Choroid plexus epithelial cell (primary cell): ENCODE data around the gene KCNMA1.

Experiments
- DNase-seq: peaks from one replicate; pipeline ENCODE4 v3.0.0-alpha.2; 2010; ENCODE audit warnings: low read depth
- H3K4me3 ChIP-seq: 2 replicates; pipeline ENCODE4 v1.5.1; 2011; ENCODE audit warnings: low read depth, mild to moderate bottlenecking, control low read depth, low read length, moderate library complexity
- TF ChIP-seq, protein P1 (sequence below): conservative IDR thresholded peaks from 2 replicates; pipeline ENCODE4 v1.5.1; 2011; ENCODE audit warnings: low read depth, mild to moderate bottlenecking, control low read depth, inconsistent platforms, low read length, moderate library complexity

KCNMA1 gene

DNA sequence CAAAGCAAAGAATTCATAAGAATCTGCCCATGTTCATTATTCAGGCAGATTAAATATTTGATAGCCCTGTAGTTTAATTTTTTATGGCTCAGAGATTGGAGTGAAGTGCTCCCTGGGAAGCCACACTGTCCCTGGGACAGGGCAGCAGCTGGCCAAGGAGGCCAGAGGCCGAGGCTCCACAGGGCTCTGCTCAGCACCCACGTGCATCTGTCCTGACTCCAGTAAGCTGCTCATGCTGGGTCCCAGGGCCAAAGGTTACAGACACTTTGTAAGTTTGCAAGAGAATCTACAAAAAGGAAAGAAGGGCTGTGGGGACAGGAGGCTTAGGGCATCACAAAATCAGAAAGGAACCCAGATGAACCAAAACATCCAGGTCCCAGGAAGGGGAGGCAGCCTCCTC lies 155.5 kb downstream of the KCNMA1 start:
- DNase-seq = peak; percentile 28
- TF ChIP-seq, protein P1, sequence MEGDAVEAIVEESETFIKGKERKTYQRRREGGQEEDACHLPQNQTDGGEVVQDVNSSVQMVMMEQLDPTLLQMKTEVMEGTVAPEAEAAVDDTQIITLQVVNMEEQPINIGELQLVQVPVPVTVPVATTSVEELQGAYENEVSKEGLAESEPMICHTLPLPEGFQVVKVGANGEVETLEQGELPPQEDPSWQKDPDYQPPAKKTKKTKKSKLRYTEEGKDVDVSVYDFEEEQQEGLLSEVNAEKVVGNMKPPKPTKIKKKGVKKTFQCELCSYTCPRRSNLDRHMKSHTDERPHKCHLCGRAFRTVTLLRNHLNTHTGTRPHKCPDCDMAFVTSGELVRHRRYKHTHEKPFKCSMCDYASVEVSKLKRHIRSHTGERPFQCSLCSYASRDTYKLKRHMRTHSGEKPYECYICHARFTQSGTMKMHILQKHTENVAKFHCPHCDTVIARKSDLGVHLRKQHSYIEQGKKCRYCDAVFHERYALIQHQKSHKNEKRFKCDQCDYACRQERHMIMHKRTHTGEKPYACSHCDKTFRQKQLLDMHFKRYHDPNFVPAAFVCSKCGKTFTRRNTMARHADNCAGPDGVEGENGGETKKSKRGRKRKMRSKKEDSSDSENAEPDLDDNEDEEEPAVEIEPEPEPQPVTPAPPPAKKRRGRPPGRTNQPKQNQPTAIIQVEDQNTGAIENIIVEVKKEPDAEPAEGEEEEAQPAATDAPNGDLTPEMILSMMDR = no peak
- H3K4me3 ChIP-seq = no peak overlapping the region

DNA sequence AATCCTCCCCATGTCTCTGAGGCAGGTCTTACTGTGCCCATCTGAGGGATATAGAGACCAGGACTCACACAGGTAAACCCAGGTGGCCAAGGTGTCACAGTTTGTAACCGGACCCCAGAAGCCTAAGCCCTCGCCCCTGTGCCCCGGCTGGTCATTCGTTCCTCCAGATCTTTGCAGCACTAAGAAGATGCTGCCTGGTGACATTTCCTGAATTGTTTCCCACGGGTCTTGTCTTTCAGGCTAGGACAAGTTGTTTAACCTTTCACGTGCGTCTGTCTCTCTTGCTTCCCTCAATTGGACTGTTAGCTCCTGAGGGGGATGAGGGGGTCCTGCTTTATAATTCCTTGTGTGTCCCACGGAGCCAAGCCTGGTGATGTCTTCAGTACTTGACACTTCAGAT lies 158.0 kb downstream of the KCNMA1 start:
- TF ChIP-seq, protein P1 = no peak
- no peak for DNase-seq
- H3K4me3 ChIP-seq = no peak overlapping the region

DNA sequence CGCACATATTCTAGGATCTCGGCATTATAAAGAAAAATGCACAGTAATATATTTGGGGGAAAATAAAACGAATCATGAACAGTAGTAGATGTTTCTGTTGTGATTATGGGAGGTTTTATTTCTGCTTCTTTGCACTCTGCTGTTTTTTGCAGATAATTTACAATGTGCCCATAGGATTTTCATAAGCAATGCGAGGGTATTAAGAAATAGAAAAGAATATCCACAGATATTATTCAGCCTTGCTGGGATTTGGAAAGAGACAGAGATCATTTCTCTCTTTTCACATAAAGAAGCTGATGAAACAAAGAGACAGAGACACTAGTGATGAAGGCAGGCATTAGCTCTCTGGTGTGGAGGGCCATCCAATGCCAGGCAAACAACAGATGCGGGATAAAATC lies 158.6 kb downstream of the KCNMA1 start:
- no peak overlapping the region for H3K4me3 ChIP-seq
- TF ChIP-seq, protein P1 = no peak
- DNase-seq = no peak

DNA sequence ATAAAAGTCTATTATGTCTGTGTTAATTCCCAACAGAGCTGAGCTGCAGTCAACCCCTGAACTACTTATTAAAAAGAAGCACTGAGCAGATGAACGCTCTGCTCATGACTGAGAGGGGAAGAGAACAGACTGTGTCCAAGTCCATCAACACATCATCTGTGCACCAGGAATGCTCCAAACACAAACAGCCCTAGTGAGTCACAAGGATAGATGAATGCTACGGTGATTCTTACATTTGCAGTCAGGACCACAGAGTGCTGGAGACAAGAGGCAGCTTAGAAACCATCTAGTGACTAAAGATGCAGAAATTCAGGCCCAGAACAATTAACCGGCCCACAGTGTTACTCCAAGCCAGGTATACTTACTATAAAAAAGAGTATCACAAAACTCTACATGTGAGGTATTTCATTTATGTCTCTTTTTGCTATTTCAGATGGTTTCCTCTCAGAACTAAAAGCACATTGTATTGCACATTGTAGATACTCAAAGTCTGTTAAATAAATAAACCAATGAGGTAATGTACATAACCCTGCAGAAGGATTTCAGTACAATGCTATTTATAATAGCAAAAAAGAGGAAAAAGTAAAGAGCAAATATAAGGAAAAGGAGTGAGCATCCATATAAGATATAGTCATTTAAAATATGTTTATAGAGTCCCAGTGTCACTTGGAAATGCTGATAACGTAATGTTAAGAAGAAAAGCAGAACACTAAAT lies 159.2 kb downstream of the KCNMA1 start:
- DNase-seq = peak; percentile 83
- TF ChIP-seq, protein P1 = no peak
- H3K4me3 ChIP-seq = no peak overlapping the region

DNA sequence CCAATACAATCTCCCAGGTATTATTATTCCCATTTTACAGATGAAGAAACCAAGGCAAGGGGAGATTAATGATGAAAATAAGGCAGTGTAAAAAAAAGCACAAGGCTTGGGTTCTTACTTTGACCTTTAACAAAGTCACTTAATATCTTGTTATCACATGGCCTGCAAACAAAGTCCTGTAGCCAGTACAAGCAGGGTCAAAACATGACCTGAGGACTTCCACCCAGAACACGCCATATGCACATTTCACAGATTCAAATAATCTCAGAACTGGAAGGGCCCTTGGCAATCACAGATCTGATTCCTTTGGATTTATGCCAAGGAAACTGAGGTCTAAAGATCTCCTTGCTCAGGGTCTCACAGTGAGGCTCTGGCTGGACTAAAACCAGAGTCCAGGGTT lies 162.1 kb downstream of the KCNMA1 start:
- H3K4me3 ChIP-seq = no peak overlapping the region
- TF ChIP-seq, protein P1 = no peak
- DNase-seq = no peak

DNA sequence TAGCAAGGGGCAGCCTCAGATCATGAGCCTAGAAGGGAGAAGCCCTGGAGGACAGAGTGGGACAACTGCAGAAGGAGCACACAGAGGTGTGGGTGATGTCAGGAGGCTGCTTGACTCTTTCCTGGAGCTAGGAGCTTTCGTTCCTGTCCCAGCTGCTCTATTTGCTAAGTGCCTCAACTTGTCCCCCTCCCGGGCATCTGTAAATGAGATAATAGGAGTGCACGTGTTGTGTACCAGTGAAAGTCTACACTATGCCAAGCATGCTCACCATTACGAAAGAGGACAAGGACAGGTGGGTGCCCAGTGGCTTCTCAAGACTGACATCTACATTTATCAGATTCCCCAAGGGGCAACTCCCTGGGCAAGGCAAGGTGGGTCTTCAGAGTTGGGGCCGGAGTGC lies 162.7 kb downstream of the KCNMA1 start:
- no peak for DNase-seq
- H3K4me3 ChIP-seq = no peak overlapping the region
- TF ChIP-seq, protein P1 = no peak

DNA sequence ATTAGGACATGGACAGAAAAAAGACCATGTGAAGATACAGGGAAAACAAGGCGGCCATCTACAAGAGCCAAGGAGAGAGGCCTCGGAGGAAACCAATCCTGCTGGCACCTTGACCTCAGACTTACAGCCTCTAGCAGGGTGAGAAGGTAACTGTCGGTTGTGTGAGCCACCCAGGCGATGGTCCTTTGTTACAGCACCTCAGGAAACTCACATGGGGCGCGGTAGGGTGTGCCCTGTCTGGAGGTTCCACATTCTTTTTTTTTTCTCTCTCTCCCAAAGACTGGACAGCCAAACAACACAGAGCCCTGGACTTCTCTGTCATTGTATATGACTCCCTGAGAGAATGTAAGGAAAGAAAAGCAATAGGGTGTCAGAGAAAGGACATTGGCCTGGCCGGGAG lies 163.2 kb downstream of the KCNMA1 start:
- H3K4me3 ChIP-seq = no peak overlapping the region
- TF ChIP-seq, protein P1 = no peak
- no peak for DNase-seq
